Kidney tubule cell (primary cell): ENCODE measurements around the gene OR2H2.

Experiments used
- DNase-seq: peaks from one replicate; pipeline ENCODE4 v3.0.0-alpha.2; 2018; ENCODE audit warnings: low spot score

The OR2H2 gene

DNA sequence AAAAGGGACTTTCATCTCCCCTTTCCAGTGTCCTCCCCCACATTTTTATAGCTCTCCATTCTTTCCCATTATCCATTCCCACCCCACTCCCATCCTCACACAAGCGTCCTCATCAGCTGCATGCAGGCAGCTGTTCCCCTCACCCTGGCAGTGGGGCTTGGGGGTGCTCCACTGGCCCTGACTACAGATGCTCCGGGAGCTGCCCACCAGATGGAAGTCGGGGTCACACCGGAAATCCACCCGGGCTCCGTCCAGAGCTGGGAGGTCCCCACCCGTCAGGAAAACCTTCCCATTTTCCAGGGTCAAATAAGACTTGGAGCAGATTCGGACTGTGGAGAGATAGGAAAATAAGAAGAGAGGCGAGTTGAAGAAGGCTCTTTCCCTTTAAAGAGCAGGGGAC lies 45.4 kb downstream of the OR2H2 start:
- no peak for DNase-seq

- no peak for DNase-seq
Measured at GRCh38 chr6:29631209-29631810, 46.4 kb downstream of the OR2H2 start.

DNA sequence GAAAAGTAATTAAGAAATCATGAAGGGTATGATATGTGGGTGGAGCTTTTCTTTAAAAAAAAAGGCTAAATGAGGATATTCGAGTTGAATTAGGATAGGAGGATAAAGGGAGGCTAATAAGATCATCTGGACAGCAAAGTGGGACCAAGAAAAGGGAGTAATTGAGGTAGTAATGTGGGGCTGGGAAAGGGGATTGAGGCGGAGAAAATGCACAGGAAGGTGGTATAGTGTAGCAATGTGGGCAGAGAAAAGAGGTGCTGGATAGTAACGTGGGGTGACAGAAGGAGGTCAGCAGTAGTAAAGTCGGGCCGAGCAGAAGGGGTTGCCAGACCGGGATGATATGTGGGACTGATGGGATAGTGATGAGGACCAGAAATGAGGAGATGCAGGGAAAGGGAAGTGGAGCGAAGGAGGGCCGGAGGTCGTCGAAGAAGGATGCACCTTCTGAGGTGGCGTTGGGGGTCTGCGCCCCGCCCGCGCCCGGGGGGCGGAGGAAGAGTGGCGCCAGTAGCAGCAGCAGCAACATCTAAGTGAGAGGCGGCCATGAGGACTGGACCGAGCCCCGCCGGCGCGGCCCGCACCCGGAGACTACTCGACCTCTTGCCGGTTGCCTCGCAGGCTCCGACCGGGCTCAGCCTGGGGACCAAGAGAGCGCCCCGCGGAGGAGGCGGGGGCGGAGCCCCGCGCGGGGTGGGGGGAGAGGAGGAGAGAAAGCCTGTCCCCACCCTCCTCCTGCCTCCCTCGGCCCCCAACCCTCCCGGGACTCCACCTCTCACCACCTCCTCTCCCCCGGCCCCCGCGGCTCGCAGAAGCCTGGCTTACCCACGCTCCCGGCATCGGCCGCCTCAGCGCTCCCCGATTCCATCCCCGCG lies 47.2 kb downstream of the OR2H2 start:
- peak; percentile 39 for DNase-seq

DNA sequence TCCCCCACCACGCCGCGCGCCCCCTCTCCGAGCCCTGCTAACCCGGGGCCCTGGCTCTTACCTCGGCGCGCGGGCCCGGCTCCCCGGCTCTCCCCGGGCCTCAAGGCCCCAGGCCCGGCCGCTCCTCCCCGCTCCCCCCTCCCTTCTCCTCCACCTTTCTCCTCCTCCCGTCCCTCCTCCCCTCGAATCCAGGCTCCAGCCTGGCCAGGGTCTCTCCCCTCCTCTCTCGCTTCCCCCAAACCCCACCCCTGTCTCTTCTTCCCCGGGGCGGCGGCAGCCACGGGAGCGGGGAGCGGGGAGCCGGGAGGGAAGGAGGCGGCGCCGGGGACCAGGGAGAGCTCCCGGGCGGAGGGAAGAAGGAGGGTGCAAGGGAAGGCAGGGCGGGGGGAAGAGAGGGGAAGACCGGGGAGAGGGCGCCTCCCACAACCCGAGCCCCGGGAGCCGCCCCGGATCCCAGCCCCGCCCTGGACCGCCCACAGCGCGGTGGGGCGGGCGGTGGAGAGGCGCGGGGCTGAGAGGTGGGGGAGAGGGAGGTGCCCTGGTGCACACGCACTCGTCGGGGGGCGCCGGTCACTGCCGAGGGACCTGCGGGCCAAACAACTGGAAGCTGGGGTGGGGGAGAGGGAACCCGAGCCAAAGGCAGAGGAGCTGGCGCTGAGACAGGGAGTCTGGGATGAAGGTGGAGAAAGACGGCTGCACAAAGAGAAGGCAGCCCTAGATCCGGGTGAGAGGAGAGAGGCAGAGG lies 48.0 kb downstream of the OR2H2 start, which contains the start of gene GABBR1:
TSS of gene GABBR1 (minus strand) at position 395 of the 745 bp plus-strand sequence. CDS start 798 bp downstream, outside the sequence.
- DNase-seq, result peak; percentile 87

- DNase-seq, result no peak
Measured at GRCh38 chr6:29633534-29633905, 48.6 kb downstream of the OR2H2 start.

DNA sequence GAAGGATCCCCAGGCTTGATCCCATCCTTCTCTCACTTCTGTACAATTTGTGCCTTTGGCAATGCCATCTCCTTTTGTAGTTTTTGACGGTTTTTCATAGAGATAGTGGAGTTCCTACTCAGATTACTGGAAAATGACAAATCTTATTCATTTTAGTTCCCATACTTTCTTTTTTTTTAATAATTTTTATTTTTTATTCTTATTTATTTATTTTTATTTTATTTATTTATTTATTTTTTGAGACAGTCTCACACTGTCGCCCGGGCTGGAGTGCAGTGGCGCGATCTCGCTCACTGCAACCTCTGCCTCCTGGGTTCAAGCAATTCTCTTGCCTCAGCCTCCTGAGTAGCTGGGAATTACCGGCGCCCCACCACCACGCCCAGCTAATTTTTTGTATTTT lies 52.3 kb downstream of the OR2H2 start:
- no peak for DNase-seq
